WTC11 (cell line): ENCODE results near the gene ITGAV. TPM values are rescaled to one million over a fixed set of nuclear protein-coding genes. Genes with fewer than 3 reads are reported as not detected.
A peak's percentile ranks its signal among the peaks of the same experiment; 100 is the strongest.

Experiments used
- ATAC-seq: fragments of 200-7000 bp; cut with Tn5 transposase; 2 replicates; pipeline ENCODE4 v1.10.0; 2021; ENCODE audit warnings: mild to moderate bottlenecking, moderate library complexity
- CTCF ChIA-PET: fragments of 300-600 bp; sonication (Branson Sonifier 250); formaldehyde crosslinking; loops from one replicate; lab custom pipeline; 2021; ENCODE audit warnings: antibody characterized with exemption; lab: Charles Lee
- POLR2A ChIA-PET: fragments of 350-600 bp; sonication (Branson Sonifier 250); formaldehyde crosslinking; loops from one replicate; lab custom pipeline; 2021; ENCODE audit warnings: antibody characterized with exemption; lab: Charles Lee
- DNase-seq: peaks from one replicate; pipeline ENCODE4 v3.0.0; 2021; ENCODE audit warnings: low spot score
- H3K27ac Mint-ChIP-seq: 2 replicates; pipeline ENCODE4 v1.8.0; 2021; ENCODE audit warnings: mixed read lengths
- H3K27me3 Mint-ChIP-seq: 2 replicates; pipeline ENCODE4 v1.8.0; 2021; ENCODE audit warnings: low read depth, mild to moderate bottlenecking, moderate library complexity, mixed read lengths
- H3K36me3 Mint-ChIP-seq: 2 replicates; pipeline ENCODE4 v1.8.0; 2021; ENCODE audit warnings: mixed read lengths
- H3K4me1 Mint-ChIP-seq: 2 replicates; pipeline ENCODE4 v1.8.0; 2022; ENCODE audit warnings: mixed read lengths
- H3K4me3 Mint-ChIP-seq: 2 replicates; pipeline ENCODE4 v1.8.0; 2021; ENCODE audit warnings: mild to moderate bottlenecking, moderate library complexity, mixed read lengths
- H3K9me3 Mint-ChIP-seq: 2 replicates; pipeline ENCODE4 v1.8.0; 2021; ENCODE audit warnings: mixed read lengths
- ATF1 ChIP-seq: sonication (generic); formaldehyde crosslinking; IDR thresholded peaks from 2 replicates; pipeline ENCODE4 v1.8.1; 2023; ENCODE audit warnings: mild to moderate bottlenecking, moderate library complexity, missing genetic modification reagents
- CBFB ChIP-seq: sonication (generic); formaldehyde crosslinking; IDR thresholded peaks from 2 replicates; pipeline ENCODE4 v1.8.1; 2022; ENCODE audit warnings: mild to moderate bottlenecking, low read depth, missing genetic modification reagents
- CREB1 ChIP-seq: sonication (generic); formaldehyde crosslinking; IDR thresholded peaks from 2 replicates; pipeline ENCODE4 v1.8.0; 2023; ENCODE audit warnings: mild to moderate bottlenecking, missing genetic modification reagents
- ELF4 ChIP-seq: sonication (generic); formaldehyde crosslinking; IDR thresholded peaks from 2 replicates; pipeline ENCODE4 v1.8.1; 2022; ENCODE audit warnings: low read depth, mild to moderate bottlenecking, moderate library complexity, missing genetic modification reagents
- ETV6 ChIP-seq: sonication (generic); formaldehyde crosslinking; IDR thresholded peaks from 2 replicates; pipeline ENCODE4 v1.8.1; 2022; ENCODE audit warnings: mild to moderate bottlenecking, missing genetic modification reagents
- FOXP1 ChIP-seq: sonication (generic); formaldehyde crosslinking; IDR thresholded peaks from 2 replicates; pipeline ENCODE4 v1.8.0; 2022; ENCODE audit warnings: missing genetic modification reagents, mild to moderate bottlenecking, moderate library complexity, borderline replicate concordance
- JUN ChIP-seq: sonication (generic); formaldehyde crosslinking; IDR thresholded peaks from 2 replicates; pipeline ENCODE4 v1.8.0; 2023; ENCODE audit warnings: mild to moderate bottlenecking, missing genetic modification reagents
- MAX ChIP-seq: sonication (generic); formaldehyde crosslinking; IDR thresholded peaks from 2 replicates; pipeline ENCODE4 v1.8.0; 2022; ENCODE audit warnings: mild to moderate bottlenecking, missing genetic modification reagents
- MXD4 ChIP-seq: fragments of 250-450 bp; sonication (Bioruptor Pico); IDR thresholded peaks from 2 replicates; pipeline ENCODE4 v1.8.0; 2021; ENCODE audit warnings: mild to moderate bottlenecking, moderate library complexity, borderline replicate concordance
- MYBL2 ChIP-seq: sonication (generic); formaldehyde crosslinking; IDR thresholded peaks from 2 replicates; pipeline ENCODE4 v1.8.1; 2023; ENCODE audit warnings: mild to moderate bottlenecking, moderate library complexity, missing genetic modification reagents
- NFATC4 ChIP-seq: fragments of 250-450 bp; sonication (Bioruptor Pico); IDR thresholded peaks from 2 replicates; pipeline ENCODE4 v1.9.0; 2021; ENCODE audit warnings: mild to moderate bottlenecking
- NR2C2 ChIP-seq: sonication (generic); formaldehyde crosslinking; IDR thresholded peaks from 2 replicates; pipeline ENCODE4 v1.8.0; 2022; ENCODE audit warnings: mild to moderate bottlenecking, missing genetic modification reagents
- RORB ChIP-seq: fragments of 250-450 bp; sonication (Bioruptor Pico); IDR thresholded peaks from 2 replicates; pipeline ENCODE4 v1.9.0; 2021; ENCODE audit warnings: mild to moderate bottlenecking
- STAT6 ChIP-seq: sonication (generic); formaldehyde crosslinking; conservative IDR thresholded peaks from 2 replicates; pipeline ENCODE4 v1.8.1; 2023; ENCODE audit warnings: mild to moderate bottlenecking, low read depth, missing genetic modification reagents, moderate library complexity
- TP53 ChIP-seq: sonication (generic); formaldehyde crosslinking; IDR thresholded peaks from 2 replicates; pipeline ENCODE4 v1.8.1; 2023; ENCODE audit warnings: mild to moderate bottlenecking, missing genetic modification reagents
- USF1 ChIP-seq: sonication (generic); formaldehyde crosslinking; IDR thresholded peaks from 2 replicates; pipeline ENCODE4 v1.8.0; 2022; ENCODE audit warnings: mild to moderate bottlenecking, missing genetic modification reagents
- ZNF281 ChIP-seq: sonication (generic); formaldehyde crosslinking; IDR thresholded peaks from 2 replicates; pipeline ENCODE4 v1.8.0; 2023; ENCODE audit warnings: mild to moderate bottlenecking, missing genetic modification reagents
- ZNF423 ChIP-seq: fragments of 250-450 bp; sonication (Bioruptor Pico); IDR thresholded peaks from 2 replicates; pipeline ENCODE4 v2.1.2; 2022; ENCODE audit warnings: mild to moderate bottlenecking, moderate library complexity
- total RNA-seq: library from RNA; stranded (reverse); gene quantifications from 3 replicates; pipeline ENCODE4 v1.2.3, GENCODE V29; 2021
- TF ChIP-seq, protein P1 (sequence below): sonication (generic); formaldehyde crosslinking; IDR thresholded peaks from 2 replicates; pipeline ENCODE4 v1.8.1; 2023; ENCODE audit warnings: mild to moderate bottlenecking, missing genetic modification reagents

The ITGAV gene
- total RNA-seq, 1 experiment from 2014 or later, result 30.0 TPM

DNA sequence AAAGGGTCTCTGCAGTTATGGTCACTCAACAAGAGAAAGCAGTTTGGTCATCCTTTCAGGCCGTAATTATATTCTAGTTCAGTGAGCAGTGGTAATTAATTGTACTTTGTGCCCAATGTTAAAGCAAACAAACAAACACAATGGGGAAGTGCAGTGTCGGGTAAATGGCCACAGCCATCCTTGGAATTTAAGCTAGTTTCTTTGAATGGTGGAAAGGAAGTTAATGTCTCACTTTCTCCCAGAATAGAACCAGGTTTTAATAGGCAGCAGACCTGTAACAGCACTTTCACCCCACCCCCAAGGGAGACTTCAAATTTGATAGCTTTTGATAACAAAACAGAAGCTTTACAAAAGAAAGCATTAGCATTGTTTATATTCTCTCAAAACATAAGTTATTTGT, 20.0 kb upstream of the ITGAV start (continued):
- TF ChIP-seq, protein P1, sequence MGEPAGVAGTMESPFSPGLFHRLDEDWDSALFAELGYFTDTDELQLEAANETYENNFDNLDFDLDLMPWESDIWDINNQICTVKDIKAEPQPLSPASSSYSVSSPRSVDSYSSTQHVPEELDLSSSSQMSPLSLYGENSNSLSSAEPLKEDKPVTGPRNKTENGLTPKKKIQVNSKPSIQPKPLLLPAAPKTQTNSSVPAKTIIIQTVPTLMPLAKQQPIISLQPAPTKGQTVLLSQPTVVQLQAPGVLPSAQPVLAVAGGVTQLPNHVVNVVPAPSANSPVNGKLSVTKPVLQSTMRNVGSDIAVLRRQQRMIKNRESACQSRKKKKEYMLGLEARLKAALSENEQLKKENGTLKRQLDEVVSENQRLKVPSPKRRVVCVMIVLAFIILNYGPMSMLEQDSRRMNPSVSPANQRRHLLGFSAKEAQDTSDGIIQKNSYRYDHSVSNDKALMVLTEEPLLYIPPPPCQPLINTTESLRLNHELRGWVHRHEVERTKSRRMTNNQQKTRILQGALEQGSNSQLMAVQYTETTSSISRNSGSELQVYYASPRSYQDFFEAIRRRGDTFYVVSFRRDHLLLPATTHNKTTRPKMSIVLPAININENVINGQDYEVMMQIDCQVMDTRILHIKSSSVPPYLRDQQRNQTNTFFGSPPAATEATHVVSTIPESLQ (CRISPR knock-in tag), result no peak
- TF ChIP-seq, all 79 proteins: peak for 0

DNA sequence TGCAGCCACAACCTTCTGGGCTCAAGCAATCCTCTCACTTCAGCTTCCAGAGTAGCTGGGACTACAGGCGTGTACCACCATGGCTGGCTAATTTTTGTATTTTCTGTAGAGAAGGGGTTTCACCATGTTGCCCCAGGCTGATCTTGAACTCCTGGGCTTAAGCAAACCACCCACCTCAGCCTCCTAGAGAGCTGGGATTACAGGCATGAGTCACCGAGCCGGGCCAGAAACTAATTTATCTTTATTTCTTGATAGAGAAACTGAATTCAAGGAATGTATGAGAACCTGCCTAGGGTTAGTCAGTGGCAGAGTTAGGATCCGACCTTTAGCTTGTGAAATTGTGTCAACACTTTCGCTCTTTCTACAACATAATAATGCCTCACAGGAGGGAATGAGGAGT, 19.3 kb upstream of the ITGAV start:
- DNase-seq (no peak), ATAC-seq (peak; percentile 38)
- ChIA-PET POLR2A (no interaction called here), CTCF (interaction anchor here (0.9 to 1.5 kb wide), 2 partner anchors 66 to 71 kb away, joined by 3 to 5 read pairs; no protein-coding TSS in a partner anchor)
- peaks cover 15% of the 10 kb centered on the region for H3K4me1 Mint-ChIP-seq
- H3K36me3 Mint-ChIP-seq, result no peaks in the 10 kb centered on the region
- no peaks in the 10 kb centered on the region for H3K27me3 Mint-ChIP-seq
- H3K27ac Mint-ChIP-seq, result peak overlapping the region; percentile 77; the same call in 1 of the 2 replicates
- no peak overlapping the region for H3K4me3 Mint-ChIP-seq
- TF ChIP-seq USF1 (CRISPR knock-in tag), result no peak
- TF ChIP-seq MYBL2, result no peak
- TF ChIP-seq RORB (CRISPR knock-in tag), result no peak
- no peak for TF ChIP-seq MXD4 (CRISPR knock-in tag)
- no peak for TF ChIP-seq ZNF281 (CRISPR knock-in tag)
- TF ChIP-seq STAT6, result no peak
- no peak for TF ChIP-seq FOXP1 (CRISPR knock-in tag)
- TF ChIP-seq ETV6 (CRISPR knock-in tag), result no peak
- TF ChIP-seq CREB1, result no peak
- TF ChIP-seq NFATC4, result no peak
- TF ChIP-seq MAX, result no peak
- TF ChIP-seq, protein P1 (CRISPR knock-in tag), result no peak
- no peak for TF ChIP-seq JUN
- no peak for TF ChIP-seq NR2C2 (CRISPR knock-in tag)
- TF ChIP-seq ATF1 (CRISPR knock-in tag), result no peak
- TF ChIP-seq CBFB (CRISPR knock-in tag), result no peak
- TF ChIP-seq ZNF423 (CRISPR knock-in tag), result no peak
- TF ChIP-seq TP53 (CRISPR knock-in tag), result no peak
- no peak for TF ChIP-seq ELF4 (CRISPR knock-in tag)
- peaks cover 13% of the 10 kb centered on the region for H3K9me3 Mint-ChIP-seq
